Stomach smooth muscle (tissue), 2 donors: ENCODE results near the gene ADM.
A peak's percentile ranks its signal among the peaks of the same experiment; 100 is the strongest.

ENCODE experiments used
- H3K27ac ChIP-seq: one replicate; pipeline ENCODE4 v1.7.0; 2013; ENCODE audit warnings: mild to moderate bottlenecking, low read length, inconsistent platforms
- H3K27me3 ChIP-seq, 2 donors: one replicate each; pipeline ENCODE4 v1.7.0; 2013; ENCODE audit warnings: low read length in 2 of 2; ENCODE audit not compliant: insufficient read depth in 2 of 2, control insufficient read depth in 1 of 2
- H3K36me3 ChIP-seq, 2 donors: one replicate each; pipeline ENCODE4 v1.7.0; 2013; ENCODE audit warnings: low read length in 2 of 2; ENCODE audit not compliant: control insufficient read depth in 2 of 2, insufficient read depth in 2 of 2
- H3K4me1 ChIP-seq: one replicate; pipeline ENCODE4 v1.7.0; 2013; ENCODE audit warnings: low read length; ENCODE audit not compliant: control insufficient read depth, insufficient read depth
- H3K4me3 ChIP-seq, 2 donors: one replicate each; pipeline ENCODE4 v1.7.0; 2013; ENCODE audit warnings: low read length in 2 of 2
- H3K9ac ChIP-seq, 2 donors: one replicate each; pipeline ENCODE4 v1.7.0; 2013; ENCODE audit warnings: low read length in 2 of 2, mild to moderate bottlenecking in 1 of 2
- H3K9me3 ChIP-seq, 2 donors: one replicate each; pipeline ENCODE4 v1.7.0; 2013; ENCODE audit warnings: low read length in 2 of 2; ENCODE audit not compliant: control insufficient read depth in 2 of 2
- donor health status: healthy.
- donor health status: Pancreatic carcinoma.

The ADM gene

GRCh38 chr11:10291801-10292638 lies 12.9 kb upstream of the ADM start:
- Histone ChIP-seq H3K4me3 (no peak overlapping the region), H3K9ac (no peak overlapping the region), H3K4me1 (peaks cover 35% of the 10 kb centered on the region), H3K9me3 (no peaks in the 10 kb centered on the region), H3K27me3 (no peaks in the 10 kb centered on the region), H3K36me3 (peaks cover 0 to 6% of the 10 kb centered on the region in 2 donors), H3K27ac (no peak overlapping the region)

GRCh38 chr11:10293423-10294289 lies 11.2 kb upstream of the ADM start, which contains the start of gene SBF2:
SBF2 (minus strand) TSS chr11:10294219; CDS start chr11:10294069, 150 bp downstream.
- Histone ChIP-seq H3K27ac (peak within 1 kb of the TSS; percentile 76), H3K4me3 (peak within 1 kb of the TSS; percentile 84 to 89), H3K9me3 (no peaks in the 10 kb centered on the region), H3K27me3 (no peaks in the 10 kb centered on the region), H3K4me1 (peaks cover 29% of the 10 kb centered on the region), H3K36me3 (peaks cover 0 to 3% of the 10 kb centered on the region in 2 donors), H3K9ac (peak within 1 kb of the TSS; percentile 58 to 85)

GRCh38 chr11:10294290-10294953 lies 10.5 kb upstream of the ADM start:
- Histone ChIP-seq H3K4me1 (peaks cover 24% of the 10 kb centered on the region), H3K27ac (peak overlapping the region; percentile 76), H3K36me3 (peaks cover 0 to 3% of the 10 kb centered on the region in 2 donors), H3K4me3 (peak overlapping the region; percentile 84 to 89), H3K9me3 (no peaks in the 10 kb centered on the region), H3K27me3 (no peaks in the 10 kb centered on the region), H3K9ac (peak overlapping the region; percentile 58 to 80)

- Histone ChIP-seq H3K9ac (peak overlapping the region; percentile 58 to 80), H3K36me3 (peaks cover 0 to under 1% of the 10 kb centered on the region in 2 donors), H3K27ac (peak overlapping the region; percentile 76), H3K9me3 (no peaks in the 10 kb centered on the region), H3K27me3 (no peaks in the 10 kb centered on the region), H3K4me3 (peak overlapping the region; percentile 84 to 89), H3K4me1 (peaks cover 24% of the 10 kb centered on the region)
Measured at GRCh38 chr11:10295064-10295901, 9.6 kb upstream of the ADM start.

- Histone ChIP-seq H3K4me3 (no peak overlapping the region), H3K36me3 (no peaks in the 10 kb centered on the region), H3K27me3 (no peaks in the 10 kb centered on the region), H3K9me3 (no peaks in the 10 kb centered on the region), H3K27ac (no peak overlapping the region), H3K4me1 (peaks cover 22% of the 10 kb centered on the region), H3K9ac (no peak overlapping the region)
Measured at GRCh38 chr11:10298342-10298741, 6.5 kb upstream of the ADM start.

- no peaks in the 10 kb centered on the region for H3K27me3 ChIP-seq
- H3K4me1 ChIP-seq = peaks cover 32% of the 10 kb centered on the region
- peak overlapping the region; percentile 71 to 95 for H3K9ac ChIP-seq
- peak overlapping the region; percentile 62 to 94 for H3K4me3 ChIP-seq
- H3K9me3 ChIP-seq = no peaks in the 10 kb centered on the region
- H3K27ac ChIP-seq = peak overlapping the region; percentile 94
- no peaks in the 10 kb centered on the region for H3K36me3 ChIP-seq
Measured at GRCh38 chr11:10301656-10302358, 3.1 kb upstream of the ADM start.

GRCh38 chr11:10302359-10302743 lies 2.5 kb upstream of the ADM start:
- Histone ChIP-seq H3K27me3 (no peaks in the 10 kb centered on the region), H3K9me3 (no peaks in the 10 kb centered on the region), H3K4me3 (peak overlapping the region; percentile 62 to 94), H3K4me1 (peaks cover 38% of the 10 kb centered on the region), H3K27ac (peak overlapping the region; percentile 94), H3K9ac (peak overlapping the region; percentile 71 to 95), H3K36me3 (no peaks in the 10 kb centered on the region)

- H3K4me3 ChIP-seq = peak overlapping the region; percentile 62 to 94
- no peaks in the 10 kb centered on the region for H3K36me3 ChIP-seq
- H3K9ac ChIP-seq = peak overlapping the region; percentile 71 to 95
- H3K27ac ChIP-seq = peak overlapping the region; percentile 94
- peaks cover 40% of the 10 kb centered on the region for H3K4me1 ChIP-seq
- no peaks in the 10 kb centered on the region for H3K9me3 ChIP-seq
- no peaks in the 10 kb centered on the region for H3K27me3 ChIP-seq
Measured at GRCh38 chr11:10302744-10303557, 1.9 kb upstream of the ADM start.
